ENCODE data around the gene MMP27.

The MMP27 gene

DNA sequence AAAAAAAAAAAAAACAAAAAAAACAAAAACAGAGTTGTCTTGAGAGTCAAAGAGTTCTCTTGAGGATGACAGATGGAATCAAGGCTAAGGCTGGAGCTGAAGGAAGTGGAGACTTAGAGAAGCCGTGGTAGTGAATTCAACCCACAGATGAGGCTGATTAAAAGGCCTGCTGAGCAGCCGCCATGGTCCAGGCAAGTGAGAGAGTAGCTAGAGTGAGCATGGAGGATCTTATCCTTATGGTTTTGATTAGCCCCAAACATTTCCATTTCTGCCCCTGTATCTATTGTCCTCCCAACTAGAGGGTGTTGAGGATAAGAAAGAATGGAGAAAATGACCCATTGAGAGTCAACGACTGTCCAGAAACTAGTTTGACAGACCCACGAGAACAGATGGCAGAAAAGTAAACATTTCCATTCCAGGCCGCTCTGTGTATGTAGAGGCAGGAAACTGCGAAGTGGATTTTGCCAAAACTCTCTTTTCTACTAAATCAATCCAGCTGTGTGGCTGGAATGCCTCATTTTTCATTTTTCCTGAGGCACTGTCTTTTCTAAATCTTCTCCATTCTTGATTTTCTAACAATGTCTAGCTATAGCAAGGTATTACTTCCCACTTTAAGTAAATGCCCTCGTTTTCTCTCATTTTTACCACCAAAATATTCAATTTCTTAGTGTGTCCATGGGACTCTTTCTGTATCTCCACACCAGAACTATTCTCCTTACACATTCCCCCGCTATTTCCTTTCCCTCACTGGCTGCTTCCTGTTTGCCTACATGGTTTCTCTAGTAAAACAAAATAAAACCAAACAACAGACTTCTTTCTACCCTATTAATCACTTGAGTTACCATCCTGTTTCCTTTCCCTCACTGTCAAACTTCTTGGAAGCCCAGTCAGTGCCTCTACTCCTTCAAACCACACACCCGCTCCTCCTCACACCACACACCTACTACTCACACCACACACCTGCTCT lies 24.6 kb upstream of the MMP27 start:
- TF ChIP-seq, protein P1, sequence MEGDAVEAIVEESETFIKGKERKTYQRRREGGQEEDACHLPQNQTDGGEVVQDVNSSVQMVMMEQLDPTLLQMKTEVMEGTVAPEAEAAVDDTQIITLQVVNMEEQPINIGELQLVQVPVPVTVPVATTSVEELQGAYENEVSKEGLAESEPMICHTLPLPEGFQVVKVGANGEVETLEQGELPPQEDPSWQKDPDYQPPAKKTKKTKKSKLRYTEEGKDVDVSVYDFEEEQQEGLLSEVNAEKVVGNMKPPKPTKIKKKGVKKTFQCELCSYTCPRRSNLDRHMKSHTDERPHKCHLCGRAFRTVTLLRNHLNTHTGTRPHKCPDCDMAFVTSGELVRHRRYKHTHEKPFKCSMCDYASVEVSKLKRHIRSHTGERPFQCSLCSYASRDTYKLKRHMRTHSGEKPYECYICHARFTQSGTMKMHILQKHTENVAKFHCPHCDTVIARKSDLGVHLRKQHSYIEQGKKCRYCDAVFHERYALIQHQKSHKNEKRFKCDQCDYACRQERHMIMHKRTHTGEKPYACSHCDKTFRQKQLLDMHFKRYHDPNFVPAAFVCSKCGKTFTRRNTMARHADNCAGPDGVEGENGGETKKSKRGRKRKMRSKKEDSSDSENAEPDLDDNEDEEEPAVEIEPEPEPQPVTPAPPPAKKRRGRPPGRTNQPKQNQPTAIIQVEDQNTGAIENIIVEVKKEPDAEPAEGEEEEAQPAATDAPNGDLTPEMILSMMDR (IDR thresholded peaks at IDR 0.05; ENCODE audit: low read depth, low read length, missing control alignments): no peak
- H3K4me3 ChIP-seq (ENCODE audit: low read depth, low read length): no peak overlapping the region

DNA sequence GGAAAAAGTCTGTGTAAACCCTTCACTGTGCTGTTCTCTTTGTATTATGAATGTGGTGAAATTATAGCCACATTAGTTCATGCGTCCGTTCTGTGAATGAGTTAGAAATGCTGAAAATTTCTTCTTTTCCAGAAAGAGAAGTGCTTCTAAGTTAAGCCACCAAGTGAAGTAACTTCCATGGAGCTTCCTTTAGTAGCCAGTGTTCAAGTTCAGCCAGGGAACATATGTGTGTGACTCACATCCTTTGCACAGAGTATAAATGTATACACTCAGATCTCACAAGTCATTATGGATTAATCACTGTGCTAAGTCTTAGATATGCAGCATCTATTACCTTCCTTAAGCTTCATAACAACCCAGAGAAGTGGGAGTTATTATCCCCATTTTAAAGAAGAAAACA lies 22.3 kb upstream of the MMP27 start:
- no peak for DNase-seq (ENCODE audit: low read depth)
- TF ChIP-seq, protein P1 (IDR thresholded peaks at IDR 0.05; ENCODE audit: low read depth, low read length, missing control alignments): no peak

More for the DNA sequence above, 24.6 kb upstream of the MMP27 start:
- DNase-seq (ENCODE audit: low read depth): no peak

GRCh38 chr11:102724904-102725500 lies 19.4 kb upstream of the MMP27 start, which contains the start of gene MMP8:
TSS of gene MMP8 (minus strand) at chr11:102724954. CDS start at chr11:102724855, 99 bp downstream.
- DNase-seq (ENCODE audit: low read depth): no peak
- TF ChIP-seq, protein P1 (IDR thresholded peaks at IDR 0.05; ENCODE audit: low read depth, low read length, missing control alignments): no peak
- no peak within 1 kb of the TSS for H3K4me3 ChIP-seq (ENCODE audit: low read depth, low read length)

More for the DNA sequence above, 22.3 kb upstream of the MMP27 start:
- no peak overlapping the region for H3K4me3 ChIP-seq (ENCODE audit: low read depth, low read length)

DNA sequence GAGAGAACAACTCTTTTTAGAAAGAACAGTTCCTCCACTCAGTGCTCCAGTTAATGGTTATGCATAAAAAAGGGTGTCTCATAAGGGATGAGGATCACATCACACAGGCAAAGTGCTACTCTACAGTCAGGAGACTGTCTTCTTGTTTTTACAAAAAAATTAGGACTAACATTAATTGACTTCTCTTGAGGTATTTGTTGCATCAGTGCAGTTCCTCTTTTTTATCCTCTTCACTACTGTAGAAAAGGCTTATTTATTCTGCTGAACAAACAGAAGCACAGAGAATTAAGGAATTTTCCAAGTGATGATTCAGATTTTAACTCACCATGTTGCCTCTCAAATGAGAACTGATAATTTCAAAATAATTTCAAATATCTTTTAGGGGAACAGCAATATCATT lies 17.3 kb upstream of the MMP27 start:
- TF ChIP-seq, protein P1 (IDR thresholded peaks at IDR 0.05; ENCODE audit: low read depth, low read length, missing control alignments): no peak
- no peak for DNase-seq (ENCODE audit: low read depth)
- H3K4me3 ChIP-seq (ENCODE audit: low read depth, low read length): no peak overlapping the region

DNA sequence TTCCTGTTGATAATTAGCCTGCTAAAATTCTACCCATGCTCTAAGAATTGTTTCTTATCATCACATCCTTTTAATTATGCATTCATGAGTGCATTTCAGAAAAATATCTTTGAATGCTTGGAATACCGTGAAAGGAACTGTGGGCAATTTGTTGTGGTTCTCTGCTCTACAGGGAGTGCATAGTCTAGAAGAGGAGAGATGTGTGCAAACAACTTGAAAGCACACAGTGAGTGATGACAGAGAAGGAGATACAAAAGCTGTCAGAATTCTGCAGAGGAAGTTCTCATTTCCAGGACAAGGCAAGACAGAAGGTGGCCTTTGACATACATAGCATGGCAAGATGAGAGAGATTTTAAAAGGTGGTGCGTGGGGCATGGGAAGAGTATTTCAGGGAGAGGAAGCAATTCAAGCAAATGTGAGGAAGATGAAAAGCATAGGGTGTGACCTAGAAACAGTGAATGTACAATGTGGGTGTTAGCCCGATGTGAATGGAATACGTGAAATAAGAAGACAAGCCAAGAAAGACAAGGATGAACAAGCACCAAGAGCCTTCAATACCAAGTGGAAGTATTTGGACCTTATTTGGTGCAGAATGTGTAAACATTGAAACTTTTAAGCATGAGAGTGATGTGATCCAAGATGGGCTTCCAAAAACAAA lies 14.2 kb upstream of the MMP27 start:
- DNase-seq (ENCODE audit: low read depth): no peak
- TF ChIP-seq, protein P1 (IDR thresholded peaks at IDR 0.05; ENCODE audit: low read depth, low read length, missing control alignments): no peak
- H3K4me3 ChIP-seq (ENCODE audit: low read depth, low read length): no peak overlapping the region

GRCh38 chr11:102717280-102717679 lies 11.7 kb upstream of the MMP27 start:
- no peak overlapping the region for H3K4me3 ChIP-seq (ENCODE audit: low read depth, low read length)
- TF ChIP-seq, protein P1 (IDR thresholded peaks at IDR 0.05; ENCODE audit: low read depth, low read length, missing control alignments): no peak
- no peak for DNase-seq (ENCODE audit: low read depth)
